Measurements from ENCODE around the gene NR3C2.

The NR3C2 gene

GRCh38 chr4:148078061-148078460 is 364.2 kb downstream of the NR3C2 start:
- ATAC-seq, result no peak
- TF ChIP-seq BACH2 (CRISPR knock-in tag; IDR thresholded peaks at IDR 0.05; ENCODE audit: borderline replicate concordance) (no peak), ZNF70 (CRISPR knock-in tag; IDR thresholded peaks at IDR 0.05) (no peak), CSRNP3 (CRISPR knock-in tag; IDR thresholded peaks at IDR 0.05) (no peak), ISL1 (CRISPR knock-in tag; IDR thresholded peaks at IDR 0.05) (no peak), OSR1 (CRISPR knock-in tag; IDR thresholded peaks at IDR 0.05) (no peak), RARB (CRISPR knock-in tag; IDR thresholded peaks at IDR 0.05) (no peak), ESRRG (CRISPR knock-in tag; IDR thresholded peaks at IDR 0.05) (no peak), ZFP3 (CRISPR knock-in tag; IDR thresholded peaks at IDR 0.05) (no peak), PATZ1 (CRISPR knock-in tag; IDR thresholded peaks at IDR 0.05; ENCODE audit: borderline replicate concordance) (no peak), ZNF565 (CRISPR knock-in tag; conservative IDR thresholded peaks at IDR 0.05; ENCODE audit: low read depth) (no peak), TOX (CRISPR knock-in tag; IDR thresholded peaks at IDR 0.05; ENCODE audit: borderline replicate concordance) (no peak), ZC3H10 (CRISPR knock-in tag; IDR thresholded peaks at IDR 0.05) (no peak)

GRCh38 chr4:148077581-148077980 is 364.6 kb downstream of the NR3C2 start:
- TF ChIP-seq CSDC2 (CRISPR knock-in tag; IDR thresholded peaks at IDR 0.05) (no peak), CREB5 (CRISPR knock-in tag; IDR thresholded peaks at IDR 0.05; ENCODE audit: low read depth) (no peak), ZNF70 (CRISPR knock-in tag; IDR thresholded peaks at IDR 0.05) (no peak)
- no peak for ATAC-seq

GRCh38 chr4:148076964-148077363 is 365.2 kb downstream of the NR3C2 start:
- ATAC-seq, result no peak
- no peak for TF ChIP-seq ZNF8 (CRISPR knock-in tag; IDR thresholded peaks at IDR 0.05)
- TF ChIP-seq RARB (CRISPR knock-in tag; IDR thresholded peaks at IDR 0.05), result no peak
- no peak for TF ChIP-seq ZC3H10 (CRISPR knock-in tag; IDR thresholded peaks at IDR 0.05)
- no peak for TF ChIP-seq PPARA (CRISPR knock-in tag; IDR thresholded peaks at IDR 0.05; ENCODE audit: borderline replicate concordance)
- TF ChIP-seq ZFP30 (CRISPR knock-in tag; IDR thresholded peaks at IDR 0.05), result no peak
- TF ChIP-seq ISL1 (CRISPR knock-in tag; IDR thresholded peaks at IDR 0.05), result no peak
- TF ChIP-seq CREB5 (CRISPR knock-in tag; IDR thresholded peaks at IDR 0.05; ENCODE audit: low read depth), result no peak
- no peak for TF ChIP-seq ZNF565 (CRISPR knock-in tag; conservative IDR thresholded peaks at IDR 0.05; ENCODE audit: low read depth)
- TF ChIP-seq TOX (CRISPR knock-in tag; IDR thresholded peaks at IDR 0.05; ENCODE audit: borderline replicate concordance), result no peak
- TF ChIP-seq ESRRG (CRISPR knock-in tag; IDR thresholded peaks at IDR 0.05), result no peak
- TF ChIP-seq BACH2 (CRISPR knock-in tag; IDR thresholded peaks at IDR 0.05; ENCODE audit: borderline replicate concordance), result no peak
- TF ChIP-seq POU6F1 (CRISPR knock-in tag; IDR thresholded peaks at IDR 0.05; ENCODE audit: borderline replicate concordance, low read depth), result no peak

GRCh38 chr4:148075438-148075837 is 366.8 kb downstream of the NR3C2 start:
- ATAC-seq, result no peak
- TF ChIP-seq TOX (CRISPR knock-in tag; IDR thresholded peaks at IDR 0.05; ENCODE audit: borderline replicate concordance), result no peak
- TF ChIP-seq CSDC2 (CRISPR knock-in tag; IDR thresholded peaks at IDR 0.05), result no peak
- no peak for TF ChIP-seq TCF4 (CRISPR knock-in tag; IDR thresholded peaks at IDR 0.05; ENCODE audit: borderline replicate concordance)
- no peak for TF ChIP-seq ZNF70 (CRISPR knock-in tag; IDR thresholded peaks at IDR 0.05)
- no peak for TF ChIP-seq CREB5 (CRISPR knock-in tag; IDR thresholded peaks at IDR 0.05; ENCODE audit: low read depth)
- no peak for TF ChIP-seq POU6F1 (CRISPR knock-in tag; IDR thresholded peaks at IDR 0.05; ENCODE audit: borderline replicate concordance, low read depth)
- TF ChIP-seq ESRRG (CRISPR knock-in tag; IDR thresholded peaks at IDR 0.05), result no peak
- no peak for TF ChIP-seq PPARA (CRISPR knock-in tag; IDR thresholded peaks at IDR 0.05; ENCODE audit: borderline replicate concordance)
- no peak for TF ChIP-seq RARB (CRISPR knock-in tag; IDR thresholded peaks at IDR 0.05)
- TF ChIP-seq ZNF565 (CRISPR knock-in tag; conservative IDR thresholded peaks at IDR 0.05; ENCODE audit: low read depth), result no peak
- TF ChIP-seq ISL1 (CRISPR knock-in tag; IDR thresholded peaks at IDR 0.05), result no peak
- TF ChIP-seq TSHZ2 (CRISPR knock-in tag; IDR thresholded peaks at IDR 0.05), result no peak
- TF ChIP-seq ZNF8 (CRISPR knock-in tag; IDR thresholded peaks at IDR 0.05), result no peak
